Heart right ventricle (tissue), 16 donors: ENCODE data around the gene CYB5R3. TPM values are rescaled to one million over a fixed set of nuclear protein-coding genes. Genes with fewer than 3 reads are reported as not detected.
A peak's percentile ranks its signal among the peaks of the same experiment; 100 is the strongest.

Experiments used
- ATAC-seq, 8 donors: fragments of 200-7000 bp; cut with Tn5 transposase; one replicate each; pipeline ENCODE4 v1.9.1; 2020; ENCODE audit warnings: mild to moderate bottlenecking in 8 of 8, moderate library complexity in 8 of 8, moderate number of reproducible peaks in 1 of 8
- DNase-seq, 2 donors: peaks; one replicate each; pipeline ENCODE4 v3.0.0-alpha.2; 2020
- H3K27ac ChIP-seq, 10 donors: fragments of 200-600 bp; sonication (generic) in 2 of 10; one replicate each; pipeline versions ENCODE4 v1.5.0 to v1.8.0; 2020 to 2022; ENCODE audit warnings: mild to moderate bottlenecking in 3 of 10
- H3K27me3 ChIP-seq, 7 donors: fragments of 200-600 bp; one replicate each; pipeline ENCODE4 v1.8.0; 2021 to 2022; ENCODE audit warnings: mild to moderate bottlenecking in 2 of 7
- H3K36me3 ChIP-seq, 9 donors: fragments of 200-600 bp; sonication (generic) in 1 of 9; one replicate each; pipeline versions ENCODE4 v1.5.0 to v1.8.0; 2020 to 2022; ENCODE audit warnings: mild to moderate bottlenecking in 2 of 9
- H3K4me1 ChIP-seq, 9 donors: fragments of 200-600 bp; sonication (generic) in 1 of 9; one replicate each; pipeline versions ENCODE4 v1.5.0 to v1.8.0; 2020 to 2022; ENCODE audit warnings: mild to moderate bottlenecking in 4 of 9
- H3K4me3 ChIP-seq, 10 donors: fragments of 200-600 bp; sonication (generic) in 2 of 10; one replicate each; pipeline versions ENCODE4 v1.5.0 to v1.8.0; 2020 to 2022; ENCODE audit warnings: mild to moderate bottlenecking in 7 of 10, moderate library complexity in 2 of 10
- H3K9me3 ChIP-seq, 11 donors: fragments of 200-600 bp in 10 of 11; sonication (generic) in 2 of 11; one replicate each; pipeline versions ENCODE4 v1.5.0 to v1.8.0; 2013 to 2022; ENCODE audit warnings: mild to moderate bottlenecking in 2 of 11, control low read depth in 1 of 11, moderate library complexity in 1 of 11
- WGBS, 2 donors: extraction: QIAGEN DNeasy Blood & Tissue Kit; methylation state at CpG; one replicate each; pipeline ENCODE4 v1.1.7; 2013; ENCODE audit warnings: inconsistent platforms in 1 of 2; 5-methylcytosine and 5-hydroxymethylcytosine counted together
- intact Hi-C, 10 donors: fragments of 100-400 bp; cut with DNase I; formaldehyde crosslinking; loops; one replicate each; pipeline versions ENCODE4 v1.11.1 to v1.14.2; 2022
- polyA plus RNA-seq, 2 donors: library from polyadenylated mRNA; stranded (reverse); fragments of 200-250 nt; gene quantifications; one replicate each; pipeline ENCODE4 v1.2.3, GENCODE V29; 2013
- total RNA-seq, 10 donors: library from RNA; stranded (reverse); fragmentation: NEBNext Ultra II Directional in 3 of 10; extraction: Animal tissue kit (Norgen Biotek cat#: 25700) in 3 of 10; gene quantifications; one replicate each; pipeline versions ENCODE4 v1.2.1 to v1.2.4, GENCODE V29; 2021 to 2023
- TF ChIP-seq, protein P1 (sequence below), 9 donors: fragments of 200-600 bp; sonication (generic) in 2 of 9; IDR thresholded peaks; one replicate each; pipeline versions ENCODE4 v1.5.0 to v1.8.0; 2021 to 2022; ENCODE audit warnings: antibody characterized with exemption in 9 of 9, mild to moderate bottlenecking in 5 of 9, moderate library complexity in 1 of 9
- donor health status: Arrhythmogenic right ventricular cardiomyopathy.
- donor health status: ischemic (EF 13 %, LVEDD 7.1; RV severe dilation, severe dysfunction).
- donor health status: healthy with polysubstance abuse.
- donor health status: DM: no; HTN: yes; CAD: no.
- donor health status: DM: no; HTN: no; CAD: no.
- donor health status: ischemic (EF 25% LVEDD 6.9; RV normal size, moderate dysfunction).
- donor health status: ischemic (EF 25% LVEDD 5.7; RV mildly dilated, moderate dysfunction).
- donor health status: healthy.
- donor health status: DM: yes; HTN: yes; CAD: no.
- donor health status: Ischemic cardiomyopathy.
- donor health status: ischemic (EF 35%, LVEDD 5.7; RV mildly dilated, moderate dysfunction).
- donor health status: nonischemic (EF 11% LVEDD 7.7; RV severe dilation, severe dysfunction).
- donor health status: DM: yes; HTN: yes; CAD: no.
- donor health status: PGD.
- donor health status: ischemic (EF 29% LVEDD 5.4; RV normal size, mild dysfunction).
- donor health status: nonischemic (EF 23%, LVEDD 6.1; RV moderate dilation, normal function).

CYB5R3 gene
- total and polyA plus RNA-seq, 12 donors: 91.9 to 633 (median 310) TPM

DNA sequence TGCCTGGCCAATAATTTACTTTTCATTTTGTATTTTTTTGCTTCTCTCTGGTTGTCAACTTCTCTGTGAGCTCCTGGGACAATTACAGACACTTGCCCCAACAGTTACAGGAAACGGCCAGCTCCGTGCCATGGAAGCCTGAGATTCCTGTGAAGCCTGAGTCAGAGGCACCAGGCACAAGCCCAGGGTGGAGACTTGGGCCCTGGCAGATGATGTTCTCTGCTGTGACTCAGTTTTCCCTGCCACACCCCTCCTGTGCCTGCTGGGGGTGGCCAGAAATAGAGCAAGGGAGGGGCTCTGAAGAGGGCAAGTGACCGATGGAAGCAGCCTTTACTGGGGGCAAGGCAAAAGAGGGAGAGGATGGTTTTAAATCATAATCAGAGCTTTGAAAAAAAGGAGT lies 13.7 kb downstream of the CYB5R3 start:
- H3K36me3 ChIP-seq: peaks cover 0 to 71% (median 58%) of the 10 kb centered on the region in 9 donors
- H3K4me3 ChIP-seq: no peak overlapping the region
- ATAC-seq (peak; percentile 68 to 97 (median 90)), DNase-seq (peak; percentile 60 to 71)
- peak overlapping the region; percentile 36 to 88 (median 74) for H3K27ac ChIP-seq
- H3K4me1 ChIP-seq: peaks cover 12 to 69% (median 23%) of the 10 kb centered on the region in 9 donors
- 47 to 58% methylated on average over 3 of the region's 3 CpGs for WGBS, 2 donors
- intact Hi-C loops: no loop called here
- H3K9me3 ChIP-seq: no peaks in the 10 kb centered on the region
- TF ChIP-seq, protein P1, sequence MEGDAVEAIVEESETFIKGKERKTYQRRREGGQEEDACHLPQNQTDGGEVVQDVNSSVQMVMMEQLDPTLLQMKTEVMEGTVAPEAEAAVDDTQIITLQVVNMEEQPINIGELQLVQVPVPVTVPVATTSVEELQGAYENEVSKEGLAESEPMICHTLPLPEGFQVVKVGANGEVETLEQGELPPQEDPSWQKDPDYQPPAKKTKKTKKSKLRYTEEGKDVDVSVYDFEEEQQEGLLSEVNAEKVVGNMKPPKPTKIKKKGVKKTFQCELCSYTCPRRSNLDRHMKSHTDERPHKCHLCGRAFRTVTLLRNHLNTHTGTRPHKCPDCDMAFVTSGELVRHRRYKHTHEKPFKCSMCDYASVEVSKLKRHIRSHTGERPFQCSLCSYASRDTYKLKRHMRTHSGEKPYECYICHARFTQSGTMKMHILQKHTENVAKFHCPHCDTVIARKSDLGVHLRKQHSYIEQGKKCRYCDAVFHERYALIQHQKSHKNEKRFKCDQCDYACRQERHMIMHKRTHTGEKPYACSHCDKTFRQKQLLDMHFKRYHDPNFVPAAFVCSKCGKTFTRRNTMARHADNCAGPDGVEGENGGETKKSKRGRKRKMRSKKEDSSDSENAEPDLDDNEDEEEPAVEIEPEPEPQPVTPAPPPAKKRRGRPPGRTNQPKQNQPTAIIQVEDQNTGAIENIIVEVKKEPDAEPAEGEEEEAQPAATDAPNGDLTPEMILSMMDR (IDR thresholded peaks at IDR 0.05): no peak
- H3K27me3 ChIP-seq: no peaks in the 10 kb centered on the region

DNA sequence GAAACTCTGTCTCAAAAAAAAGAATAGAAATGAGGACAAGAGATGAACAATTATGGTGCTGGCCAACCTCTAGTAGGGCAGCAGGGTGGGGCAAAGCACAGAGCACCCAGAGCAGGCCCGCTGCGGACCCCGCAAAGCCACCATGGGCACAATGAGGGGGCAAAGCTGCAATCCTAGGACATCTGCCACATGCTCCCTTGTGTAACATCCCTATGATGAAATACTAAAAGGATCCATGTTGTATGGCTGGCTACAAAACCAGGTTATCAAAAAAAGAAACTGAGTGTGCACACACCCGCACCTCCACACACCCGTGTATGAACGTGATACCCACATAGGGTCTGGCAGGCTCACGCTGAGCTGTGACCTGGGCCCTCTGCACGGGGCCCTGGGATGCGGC lies 16.2 kb downstream of the CYB5R3 start:
- no peaks in the 10 kb centered on the region for H3K9me3 ChIP-seq
- DNase-seq: no peak
- ATAC-seq: no peak
- TF ChIP-seq, protein P1 (IDR thresholded peaks at IDR 0.05): no peak
- no peaks in the 10 kb centered on the region for H3K27me3 ChIP-seq
- intact Hi-C loops: no loop called here
- peaks cover 0 to 96% (median 81%) of the 10 kb centered on the region in 9 donors for H3K36me3 ChIP-seq
- 89 to 93% methylated on average over 9 of the region's 9 CpGs for WGBS, 2 donors
- H3K4me3 ChIP-seq: no peak overlapping the region
- H3K4me1 ChIP-seq: peaks cover 12 to 52% (median 16%) of the 10 kb centered on the region in 9 donors
- no peak overlapping the region for H3K27ac ChIP-seq

DNA sequence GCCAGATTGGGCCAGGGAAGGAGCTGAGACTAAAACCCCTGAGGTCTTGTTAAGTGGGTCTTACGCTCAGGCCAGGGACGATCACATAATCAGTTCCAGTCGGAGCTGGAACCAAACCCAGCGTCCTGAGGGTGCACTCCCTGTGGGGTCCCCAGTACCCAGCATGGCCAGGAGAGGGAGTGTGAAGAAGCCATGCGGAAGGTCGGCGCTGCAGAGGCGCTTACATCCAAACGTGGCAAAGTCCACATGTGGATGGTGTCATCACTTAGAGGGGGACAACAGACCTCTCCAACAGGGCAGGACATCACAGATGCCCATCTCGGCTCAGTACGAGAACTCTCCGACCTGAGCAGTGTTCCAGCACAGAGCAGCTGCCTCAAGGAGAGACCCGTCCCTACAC lies 17.1 kb downstream of the CYB5R3 start:
- H3K4me1 ChIP-seq: peaks cover 12 to 44% (median 12%) of the 10 kb centered on the region in 9 donors
- no peak overlapping the region for H3K4me3 ChIP-seq
- H3K27me3 ChIP-seq: no peaks in the 10 kb centered on the region
- ATAC-seq (peak in 1 of 8 donors; percentile 6), DNase-seq (no peak)
- no peaks in the 10 kb centered on the region for H3K9me3 ChIP-seq
- 77 to 79% methylated on average over 13 of the region's 13 CpGs for WGBS, 2 donors
- TF ChIP-seq, protein P1 (IDR thresholded peaks at IDR 0.05): peak in 6 of 9 donors; percentile 16 to 45 (median 27)
- intact Hi-C loops: no loop called here
- H3K27ac ChIP-seq: peak overlapping the region in 2 of 10 donors; percentile 20 to 31
- H3K36me3 ChIP-seq: peaks cover 3 to 99% (median 90%) of the 10 kb centered on the region in 9 donors

DNA sequence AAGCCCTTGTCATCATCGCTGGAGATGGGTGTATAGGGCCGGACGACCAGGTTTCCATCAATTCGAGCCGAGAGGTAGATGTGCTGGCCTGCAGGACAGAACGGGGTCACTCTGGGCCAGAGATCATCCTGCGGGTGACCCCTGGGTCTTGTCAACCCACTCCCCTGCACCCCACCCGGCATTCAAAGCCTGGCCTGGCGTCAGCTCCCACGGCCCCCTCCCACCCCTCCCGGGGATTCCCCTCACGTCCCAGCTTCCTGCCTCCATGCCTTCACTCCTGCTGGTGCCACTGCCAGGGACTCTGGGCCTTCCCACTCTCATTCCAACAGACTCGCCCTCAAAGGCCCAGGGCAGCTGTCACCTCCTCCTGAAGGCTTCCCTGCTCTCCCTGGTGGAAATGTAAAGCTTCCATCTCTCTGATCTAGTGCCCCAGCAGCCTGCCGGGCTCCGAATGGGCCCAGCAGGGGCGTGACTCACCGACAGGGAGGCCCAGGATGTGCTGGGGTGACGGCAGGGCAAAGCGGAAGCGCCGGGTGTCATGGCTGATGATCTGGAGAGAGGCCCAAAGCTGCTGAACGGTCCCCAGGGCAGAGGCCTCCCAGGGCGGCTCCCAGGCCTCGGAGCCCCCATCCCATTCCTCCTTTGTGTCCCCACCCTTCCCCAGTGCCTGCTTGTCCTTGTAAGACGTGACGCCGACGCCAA lies 18.1 kb downstream of the CYB5R3 start:
- H3K4me3 ChIP-seq: no peak overlapping the region
- H3K36me3 ChIP-seq: peaks cover 6 to 100% (median 93%) of the 10 kb centered on the region in 9 donors
- peaks cover 9 to 33% (median 11%) of the 10 kb centered on the region in 9 donors for H3K4me1 ChIP-seq
- H3K27ac ChIP-seq: peak overlapping the region in 1 of 10 donors; percentile 31
- 84 to 87% methylated on average over 28 of the region's 28 CpGs for WGBS, 2 donors
- DNase-seq (no peak), ATAC-seq (no peak)
- H3K9me3 ChIP-seq: no peaks in the 10 kb centered on the region
- TF ChIP-seq, protein P1 (IDR thresholded peaks at IDR 0.05): no peak
- no peaks in the 10 kb centered on the region for H3K27me3 ChIP-seq
- intact Hi-C loops: no loop called here
